ENCODE results near the gene GSTM3.
"Not testable (repeated sequence)": the region's sequence is repeated elsewhere in the genome, so short reads cannot be mapped to it uniquely, and the experiment has no call there.

The GSTM3 gene

GRCh38 chr1:109721042-109721441 lies 19.8 kb downstream of the GSTM3 start:
- Histone ChIP-seq H3K4me3 (no peak overlapping the region), H3K36me3 (replicated peaks) (no peaks in the 10 kb centered on the region), H3K9me3 (0 out of 2 replicates have a peak, but pooled peaks cover 2% of the 10 kb centered on the region), H3K27me3 (ENCODE audit: low read depth) (no peaks in the 10 kb centered on the region; the same call in 1 of the 2 replicates), H3K4me1 (peaks cover 19% of the 10 kb centered on the region)
- in situ Hi-C loops (cut with MboI; ENCODE audit: low sequenced_read_pairs) = no loop called here
- no peak for DNase-seq (ENCODE audit: low spot score in 2 of 2)

- H3K36me3 ChIP-seq (replicated peaks) = no peaks in the 10 kb centered on the region
- in situ Hi-C loops (cut with MboI; ENCODE audit: low sequenced_read_pairs) = no loop called here
- 0 out of 2 replicates have a peak, but pooled peaks cover 2% of the 10 kb centered on the region for H3K9me3 ChIP-seq
- no peak for DNase-seq (ENCODE audit: low spot score in 2 of 2)
- peaks cover 19% of the 10 kb centered on the region for H3K4me1 ChIP-seq
- H3K4me3 ChIP-seq = no peak overlapping the region
- no peaks in the 10 kb centered on the region; the same call in 1 of the 2 replicates for H3K27me3 ChIP-seq (ENCODE audit: low read depth)
Observed at GRCh38 chr1:109719337-109719837, 21.5 kb downstream of the GSTM3 start.

- Histone ChIP-seq H3K27me3 (ENCODE audit: low read depth) (no peaks in the 10 kb centered on the region; the same call in 1 of the 2 replicates), H3K9me3 (0 out of 2 replicates have a peak, but pooled peaks cover 2% of the 10 kb centered on the region), H3K4me3 (no peak overlapping the region), H3K4me1 (peaks cover 19% of the 10 kb centered on the region), H3K36me3 (replicated peaks) (no peaks in the 10 kb centered on the region)
- in situ Hi-C loops (cut with MboI; ENCODE audit: low sequenced_read_pairs) = no loop called here
- no peak for DNase-seq (ENCODE audit: low spot score in 2 of 2)
Observed at GRCh38 chr1:109718495-109718894, 22.3 kb downstream of the GSTM3 start.

- no peak for DNase-seq (ENCODE audit: low spot score in 2 of 2)
- Histone ChIP-seq H3K4me3 (no peak overlapping the region), H3K9me3 (0 out of 2 replicates have a peak, but pooled peaks cover 2% of the 10 kb centered on the region), H3K36me3 (replicated peaks) (no peaks in the 10 kb centered on the region), H3K4me1 (peaks cover 19% of the 10 kb centered on the region), H3K27me3 (ENCODE audit: low read depth) (no peaks in the 10 kb centered on the region; the same call in 1 of the 2 replicates)
- in situ Hi-C loops (cut with MboI; ENCODE audit: low sequenced_read_pairs) = no loop called here
Observed at GRCh38 chr1:109717729-109718128, 23.1 kb downstream of the GSTM3 start.

- DNase-seq (ENCODE audit: low spot score in 2 of 2) = no peak
- Histone ChIP-seq H3K27me3 (ENCODE audit: low read depth) (no peaks in the 10 kb centered on the region), H3K36me3 (replicated peaks) (no peaks in the 10 kb centered on the region), H3K4me1 (peaks cover 15% of the 10 kb centered on the region), H3K9me3 (no peaks in the 10 kb centered on the region), H3K4me3 (no peak overlapping the region)
- in situ Hi-C loops (cut with MboI; ENCODE audit: low sequenced_read_pairs) = no loop called here
Observed at GRCh38 chr1:109716570-109717090, 24.2 kb downstream of the GSTM3 start.

GRCh38 chr1:109716121-109716520 lies 24.7 kb downstream of the GSTM3 start:
- H3K27me3 ChIP-seq (ENCODE audit: low read depth) = no peaks in the 10 kb centered on the region
- H3K9me3 ChIP-seq = no peaks in the 10 kb centered on the region
- in situ Hi-C loops (cut with MboI; ENCODE audit: low sequenced_read_pairs) = no loop called here
- H3K4me3 ChIP-seq = no peak overlapping the region
- DNase-seq (ENCODE audit: low spot score in 2 of 2) = no peak
- H3K4me1 ChIP-seq = peaks cover 10% of the 10 kb centered on the region
- H3K36me3 ChIP-seq (replicated peaks) = no peaks in the 10 kb centered on the region

GRCh38 chr1:109714661-109715372 lies 26.0 kb downstream of the GSTM3 start:
- Histone ChIP-seq H3K4me3 (no peak overlapping the region), H3K27me3 (ENCODE audit: low read depth) (no peaks in the 10 kb centered on the region), H3K36me3 (replicated peaks) (no peaks in the 10 kb centered on the region), H3K9me3 (no peaks in the 10 kb centered on the region), H3K4me1 (peaks cover 7% of the 10 kb centered on the region)
- DNase-seq (ENCODE audit: low spot score in 2 of 2) = no peak
- in situ Hi-C loops (cut with MboI; ENCODE audit: low sequenced_read_pairs) = no loop called here

- in situ Hi-C loops (cut with MboI; ENCODE audit: low sequenced_read_pairs) = no loop called here
- Histone ChIP-seq H3K4me3 (no peak overlapping the region), H3K9me3 (no peaks in the 10 kb centered on the region), H3K4me1 (no peaks in the 10 kb centered on the region), H3K36me3 (replicated peaks) (no peaks in the 10 kb centered on the region), H3K27me3 (ENCODE audit: low read depth) (no peaks in the 10 kb centered on the region)
- no peak for DNase-seq (ENCODE audit: low spot score in 2 of 2)
Observed at GRCh38 chr1:109713636-109714035, 27.2 kb downstream of the GSTM3 start.

GRCh38 chr1:109712321-109712864 lies 28.4 kb downstream of the GSTM3 start:
- Histone ChIP-seq H3K4me1 (no peaks in the 10 kb centered on the region), H3K9me3 (no peaks in the 10 kb centered on the region), H3K4me3 (no peak overlapping the region), H3K36me3 (replicated peaks) (no peaks in the 10 kb centered on the region), H3K27me3 (ENCODE audit: low read depth) (no peaks in the 10 kb centered on the region)
- no peak for DNase-seq (ENCODE audit: low spot score in 2 of 2)
- in situ Hi-C loops (cut with MboI; ENCODE audit: low sequenced_read_pairs) = no loop called here

GRCh38 chr1:109711593-109712320 lies 29.1 kb downstream of the GSTM3 start, which contains the start of gene GSTM5:
TSS of gene GSTM5 (plus strand) at chr1:109712251. CDS start at chr1:109712313, 62 bp downstream.
- H3K9me3 ChIP-seq; DNase-seq (ENCODE audit: low spot score in 2 of 2); H3K4me1 ChIP-seq; H3K27me3 ChIP-seq (ENCODE audit: low read depth); H3K36me3 ChIP-seq (replicated peaks); in situ Hi-C loops (cut with MboI; ENCODE audit: low sequenced_read_pairs); H3K4me3 ChIP-seq: not testable (repeated sequence)

GRCh38 chr1:109709822-109710221 lies 31.0 kb downstream of the GSTM3 start:
- H3K9me3 ChIP-seq; H3K4me3 ChIP-seq; H3K36me3 ChIP-seq (replicated peaks); H3K27me3 ChIP-seq (ENCODE audit: low read depth); H3K4me1 ChIP-seq; DNase-seq (ENCODE audit: low spot score in 2 of 2); in situ Hi-C loops (cut with MboI; ENCODE audit: low sequenced_read_pairs): not testable (repeated sequence)

GRCh38 chr1:109708949-109709348 lies 31.9 kb downstream of the GSTM3 start:
- H3K36me3 ChIP-seq (replicated peaks); DNase-seq (ENCODE audit: low spot score in 2 of 2); in situ Hi-C loops (cut with MboI; ENCODE audit: low sequenced_read_pairs); H3K4me3 ChIP-seq; H3K4me1 ChIP-seq; H3K9me3 ChIP-seq; H3K27me3 ChIP-seq (ENCODE audit: low read depth): not testable (repeated sequence)

GRCh38 chr1:109705411-109705810 lies 35.4 kb downstream of the GSTM3 start:
- Histone ChIP-seq H3K4me1 (no peaks in the 10 kb centered on the region), H3K27me3 (ENCODE audit: low read depth) (no peaks in the 10 kb centered on the region), H3K9me3 (peaks cover 4% of the 10 kb centered on the region; the same call in 1 of the 2 replicates), H3K4me3 (no peak overlapping the region), H3K36me3 (replicated peaks) (no peaks in the 10 kb centered on the region)
- DNase-seq (ENCODE audit: low spot score in 2 of 2) = no peak
- in situ Hi-C loops (cut with MboI; ENCODE audit: low sequenced_read_pairs) = no loop called here

Measured in HAP-1 (cell line).